GM19372 (cell line): ENCODE measurements around the gene TULP1.

Experiments
- ATAC-seq: cut with Tn5 transposase; IDR thresholded peaks from one replicate; pipeline ENCODE4 v1.9.1; 2021; ENCODE audit warnings: mild to moderate bottlenecking, low read depth, moderate library complexity; ENCODE audit not compliant: unreplicated experiment

Gene TULP1

GRCh38 chr6:35498422-35499067 lies 14.2 kb downstream of the TULP1 start:
- no peak for ATAC-seq

- no peak for ATAC-seq
Observed at GRCh38 chr6:35497571-35498421, 14.9 kb downstream of the TULP1 start.

GRCh38 chr6:35496841-35497570 lies 15.7 kb downstream of the TULP1 start, which contains the start of gene TEAD3:
Gene TEAD3, minus strand, starts transcription at chr6:35497079.
- ATAC-seq: peak; percentile 50

GRCh38 chr6:35496036-35496840 lies 16.5 kb downstream of the TULP1 start:
- no peak for ATAC-seq

GRCh38 chr6:35495258-35496035 lies 17.2 kb downstream of the TULP1 start:
- ATAC-seq: no peak

- no peak for ATAC-seq
Observed at GRCh38 chr6:35494161-35494563, 18.5 kb downstream of the TULP1 start.

GRCh38 chr6:35493307-35493983 lies 19.3 kb downstream of the TULP1 start:
- ATAC-seq: no peak

- ATAC-seq: no peak
Observed at GRCh38 chr6:35492974-35493284, 19.8 kb downstream of the TULP1 start.

GRCh38 chr6:35492258-35492973 lies 20.3 kb downstream of the TULP1 start:
- no peak for ATAC-seq

GRCh38 chr6:35491558-35492257 lies 21.0 kb downstream of the TULP1 start:
- no peak for ATAC-seq

GRCh38 chr6:35490821-35491557 lies 21.7 kb downstream of the TULP1 start:
- ATAC-seq: no peak

- no peak for ATAC-seq
Observed at GRCh38 chr6:35489995-35490791, 22.5 kb downstream of the TULP1 start.

GRCh38 chr6:35489066-35489465 lies 23.6 kb downstream of the TULP1 start:
- no peak for ATAC-seq

- ATAC-seq: no peak
Observed at GRCh38 chr6:35488517-35488862, 24.2 kb downstream of the TULP1 start.

- no peak for ATAC-seq
Observed at GRCh38 chr6:35487658-35488516, 24.8 kb downstream of the TULP1 start.
